ENCODE measurements around the gene OSBPL3. TPM values are rescaled to one million over a fixed set of nuclear protein-coding genes. Genes with fewer than 3 reads are reported as not detected.

The OSBPL3 gene
- polyA plus RNA-seq, 3 donors = 2.6 to 9.2 (median 3.7) TPM

GRCh38 chr7:24824400-24824799 lies 155.6 kb downstream of the OSBPL3 start:
- Histone ChIP-seq H3K9ac (ENCODE audit: insufficient read depth, low read length, poor library complexity, severe bottlenecking) (no peak overlapping the region), H3K9me3 (replicated peaks in 1 of 2; ENCODE audit: control insufficient read depth in 1 of 2, insufficient read depth in 1 of 2, low read length in 2 of 2) (no peaks in the 10 kb centered on the region), H4K20me1 (ENCODE audit: insufficient read depth, low read length) (no peaks in the 10 kb centered on the region), H3K27me3 (ENCODE audit: control insufficient read depth in 2 of 2, insufficient read depth in 2 of 2, low read length in 2 of 2) (no peaks in the 10 kb centered on the region), H3K4me2 (replicated peaks; ENCODE audit: extremely low read depth, low read length, poor library complexity, severe bottlenecking) (no peak overlapping the region), H3K4me3 (replicated peaks in 1 of 3; ENCODE audit: low read depth in 2 of 3, low read length in 3 of 3) (no peak overlapping the region), H3K27ac (ENCODE audit: low read depth in 1 of 2, low read length in 2 of 2) (no peak overlapping the region), H3K79me2 (ENCODE audit: insufficient read depth, low read length) (no peaks in the 10 kb centered on the region), H2AFZ (ENCODE audit: insufficient read depth, low read depth, low read length, poor library complexity, severe bottlenecking) (no peak overlapping the region), H3K4me1 (ENCODE audit: control insufficient read depth in 1 of 2, insufficient read depth in 2 of 2, low read length in 2 of 2) (peaks cover 52 to 59% of the 10 kb centered on the region in 2 donors), H3K36me3 (replicated peaks in 1 of 2; ENCODE audit: control insufficient read depth in 1 of 2, insufficient read depth in 2 of 2, low read length in 2 of 2) (no peaks in the 10 kb centered on the region)
- Mint-ChIP-seq H3K9me3 (no peaks in the 10 kb centered on the region), H3K4me1 (peaks cover 59% of the 10 kb centered on the region), H3K27ac (no peak overlapping the region), H3K27me3 (ENCODE audit: low read depth in 3 of 3) (peaks cover 0 to 1% (median 0%) of the 10 kb centered on the region in 3 donors), H3K4me3 (no peak overlapping the region), H3K36me3 (peaks cover 13 to 17% of the 10 kb centered on the region in 2 donors)
- no peak for DNase-seq
- intact Hi-C loops (cut with micrococcal nuclease) = loop anchor here in 1 of 2 donors (5.0 kb wide), 1 partner anchor 158 kb away; the partner anchor contains the start of gene OSBPL3
- no peak for TF ChIP-seq CTCF (IDR thresholded peaks at IDR 0.05)
- 100% methylated on average over 2 of the region's 3 CpGs for WGBS (ENCODE audit: insufficient coverage)

GRCh38 chr7:24821754-24822054 lies 158.3 kb downstream of the OSBPL3 start:
- Histone ChIP-seq H3K27me3 (ENCODE audit: control insufficient read depth in 2 of 2, insufficient read depth in 2 of 2, low read length in 2 of 2) (no peaks in the 10 kb centered on the region), H3K4me2 (replicated peaks; ENCODE audit: extremely low read depth, low read length, poor library complexity, severe bottlenecking) (peak overlapping the region; percentile 60), H3K36me3 (replicated peaks in 1 of 2; ENCODE audit: control insufficient read depth in 1 of 2, insufficient read depth in 2 of 2, low read length in 2 of 2) (peaks cover 0 to 5% of the 10 kb centered on the region in 2 donors), H2AFZ (ENCODE audit: insufficient read depth, low read depth, low read length, poor library complexity, severe bottlenecking) (no peak overlapping the region), H3K9me3 (replicated peaks in 1 of 2; ENCODE audit: control insufficient read depth in 1 of 2, insufficient read depth in 1 of 2, low read length in 2 of 2) (no peaks in the 10 kb centered on the region), H3K27ac (ENCODE audit: low read depth in 1 of 2, low read length in 2 of 2) (peak overlapping the region; percentile 60 to 93), H3K79me2 (ENCODE audit: insufficient read depth, low read length) (no peaks in the 10 kb centered on the region), H3K4me1 (ENCODE audit: control insufficient read depth in 1 of 2, insufficient read depth in 2 of 2, low read length in 2 of 2) (peaks cover 38 to 41% of the 10 kb centered on the region in 2 donors), H4K20me1 (ENCODE audit: insufficient read depth, low read length) (no peaks in the 10 kb centered on the region), H3K9ac (ENCODE audit: insufficient read depth, low read length, poor library complexity, severe bottlenecking) (peak overlapping the region; percentile 60), H3K4me3 (replicated peaks in 1 of 3; ENCODE audit: low read depth in 2 of 3, low read length in 3 of 3) (peak overlapping the region in 1 of 3 experiments; percentile 18)
- Mint-ChIP-seq H3K4me1 (peaks cover 45% of the 10 kb centered on the region), H3K36me3 (peaks cover 15 to 22% of the 10 kb centered on the region in 2 donors), H3K9me3 (no peaks in the 10 kb centered on the region), H3K27ac (peak overlapping the region; percentile 94 to 98 (median 98)), H3K4me3 (peak overlapping the region in 1 of 2 donors; percentile 61), H3K27me3 (ENCODE audit: low read depth in 3 of 3) (no peaks in the 10 kb centered on the region)
- 0% methylated on average over 1 of the region's 3 CpGs for WGBS (ENCODE audit: insufficient coverage)
- no peak for DNase-seq
- TF ChIP-seq CTCF (IDR thresholded peaks at IDR 0.05) = no peak
- intact Hi-C loops (cut with micrococcal nuclease) = loop anchor here in 1 of 2 donors (1.0 to 5.0 kb wide), 2 partner anchors 12 to 161 kb away; partner anchors contain the start of gene OSBPL3
